HG03066 (cell line): ENCODE data around the gene WDFY2.
A peak's percentile ranks its signal among the peaks of the same experiment; 100 is the strongest.

Source experiments
- ATAC-seq: cut with Tn5 transposase; IDR thresholded peaks from one replicate; pipeline ENCODE4 v1.9.1; 2021; ENCODE audit warnings: low read depth; ENCODE audit not compliant: unreplicated experiment

Gene WDFY2

DNA sequence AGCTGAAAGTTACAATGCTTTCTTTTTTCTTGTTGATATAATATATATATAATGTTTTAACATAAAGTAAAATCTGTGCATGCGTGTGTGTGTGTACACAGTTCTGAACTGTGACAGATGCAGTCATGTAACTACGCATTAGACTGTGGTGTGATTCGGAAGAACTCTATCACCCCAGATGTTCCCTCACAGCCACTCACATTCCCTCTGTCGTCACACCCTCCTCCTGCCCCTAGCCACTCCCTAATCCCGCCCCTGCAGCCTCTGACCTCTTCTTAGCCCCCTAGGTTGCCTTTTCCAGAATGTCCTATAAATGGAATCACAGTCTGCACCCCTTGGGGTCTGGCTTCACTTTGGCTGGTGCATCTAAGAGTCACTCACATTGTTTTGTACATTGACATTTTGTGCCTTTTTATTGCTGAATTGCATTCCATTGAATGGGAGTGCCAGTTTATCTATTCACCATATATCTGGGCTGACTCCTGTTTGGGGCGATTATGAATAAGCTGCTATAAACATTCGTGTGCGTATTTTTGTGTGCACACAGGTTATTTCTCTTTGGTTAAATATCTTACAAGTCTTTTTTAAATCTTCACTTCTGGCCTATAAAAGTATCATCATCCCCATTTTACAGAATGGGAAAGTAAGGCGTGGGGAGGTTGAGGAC is 199.3 kb downstream of the WDFY2 start:
- ATAC-seq: no peak

DNA sequence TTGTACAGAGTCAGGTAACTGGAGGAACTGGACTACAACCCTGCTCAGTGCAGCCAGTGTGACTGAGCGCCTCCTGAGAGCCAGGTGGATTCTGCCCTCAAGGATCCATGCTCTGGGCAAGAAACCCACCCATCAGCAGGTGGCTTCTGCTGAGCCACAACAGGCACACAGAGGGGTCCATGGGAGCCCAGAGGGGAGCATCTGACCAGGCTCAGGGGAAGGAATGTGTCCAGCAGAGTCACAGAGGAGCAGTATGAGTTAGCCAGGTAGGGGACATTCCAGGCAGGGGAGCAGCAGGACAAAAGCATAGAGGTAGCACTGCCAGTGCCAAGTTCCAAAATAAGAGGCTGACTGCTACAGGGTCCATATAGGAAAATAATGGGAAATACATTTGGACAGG is 199.8 kb downstream of the WDFY2 start:
- ATAC-seq: no peak

DNA sequence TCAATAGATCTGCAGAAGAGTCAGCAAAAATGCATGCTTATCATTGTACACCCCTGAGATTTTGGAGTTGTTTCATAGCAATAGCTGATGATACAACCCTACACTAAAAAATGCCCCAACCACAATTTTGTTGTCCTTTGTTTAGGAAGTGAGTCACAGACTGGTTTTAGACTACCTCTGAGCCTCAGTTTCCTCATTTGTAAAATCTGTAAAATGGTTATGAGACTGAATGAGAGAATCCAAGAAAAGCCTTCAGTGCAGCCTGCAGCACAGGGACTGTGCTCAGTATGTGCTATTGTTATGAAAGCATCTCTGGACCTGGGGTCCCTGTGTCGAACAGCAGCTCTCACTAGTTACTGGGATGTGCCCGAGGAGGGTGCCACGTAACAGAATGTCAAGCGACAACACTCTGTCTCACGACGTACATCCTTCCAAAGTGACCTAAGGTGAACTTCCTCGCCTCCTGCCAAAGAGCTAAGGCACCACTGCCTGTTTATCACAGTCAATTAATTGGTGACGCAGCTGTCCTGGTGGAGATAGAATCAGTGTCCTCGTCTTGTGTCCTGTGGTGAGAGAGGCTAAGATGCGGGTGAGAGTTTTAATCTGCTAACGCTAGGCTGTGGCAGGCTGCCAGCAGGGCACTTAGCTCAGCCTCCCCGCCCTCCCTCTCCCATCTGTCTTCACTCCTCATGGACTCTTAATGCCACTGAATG is 201.6 kb downstream of the WDFY2 start:
- ATAC-seq: no peak

DNA sequence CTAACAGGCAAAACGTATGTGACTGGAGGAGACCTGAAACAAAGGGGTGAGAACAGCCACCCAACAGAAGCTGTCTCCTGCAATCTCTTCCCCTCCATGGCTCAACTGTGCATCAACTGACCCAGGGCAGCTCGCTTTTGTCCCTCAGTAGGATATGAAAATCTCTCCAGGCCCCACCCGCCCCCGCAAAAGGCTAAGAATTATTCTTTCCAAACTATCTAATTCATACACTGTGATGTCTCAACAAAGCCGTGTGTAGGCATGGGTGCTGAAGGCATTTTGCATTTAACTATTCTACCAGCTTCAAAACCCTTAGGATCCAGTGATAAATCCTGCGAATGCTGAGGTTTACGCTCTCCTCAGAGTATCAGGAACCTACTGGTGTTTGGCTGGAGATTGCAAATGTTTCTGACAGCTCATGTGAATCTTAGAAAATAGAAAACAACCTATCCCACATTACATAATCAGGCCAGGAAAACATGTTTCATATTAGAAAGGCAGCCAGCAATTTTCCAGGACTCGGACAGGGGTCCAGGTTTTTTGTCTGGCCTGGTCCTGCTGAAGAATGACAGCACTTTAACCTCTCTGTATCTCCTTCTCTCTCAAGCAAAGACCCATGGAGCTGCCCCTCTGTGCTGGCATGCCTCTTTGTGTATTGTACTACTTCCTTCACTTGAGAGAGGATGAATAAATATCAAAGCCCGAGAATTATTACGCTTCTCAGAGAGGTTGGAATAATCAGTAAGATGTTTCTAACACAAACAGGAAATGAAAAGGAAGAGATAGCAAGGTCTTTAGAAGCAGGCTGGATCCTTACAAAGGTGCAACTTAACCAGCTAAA is 202.4 kb downstream of the WDFY2 start:
- no peak for ATAC-seq

DNA sequence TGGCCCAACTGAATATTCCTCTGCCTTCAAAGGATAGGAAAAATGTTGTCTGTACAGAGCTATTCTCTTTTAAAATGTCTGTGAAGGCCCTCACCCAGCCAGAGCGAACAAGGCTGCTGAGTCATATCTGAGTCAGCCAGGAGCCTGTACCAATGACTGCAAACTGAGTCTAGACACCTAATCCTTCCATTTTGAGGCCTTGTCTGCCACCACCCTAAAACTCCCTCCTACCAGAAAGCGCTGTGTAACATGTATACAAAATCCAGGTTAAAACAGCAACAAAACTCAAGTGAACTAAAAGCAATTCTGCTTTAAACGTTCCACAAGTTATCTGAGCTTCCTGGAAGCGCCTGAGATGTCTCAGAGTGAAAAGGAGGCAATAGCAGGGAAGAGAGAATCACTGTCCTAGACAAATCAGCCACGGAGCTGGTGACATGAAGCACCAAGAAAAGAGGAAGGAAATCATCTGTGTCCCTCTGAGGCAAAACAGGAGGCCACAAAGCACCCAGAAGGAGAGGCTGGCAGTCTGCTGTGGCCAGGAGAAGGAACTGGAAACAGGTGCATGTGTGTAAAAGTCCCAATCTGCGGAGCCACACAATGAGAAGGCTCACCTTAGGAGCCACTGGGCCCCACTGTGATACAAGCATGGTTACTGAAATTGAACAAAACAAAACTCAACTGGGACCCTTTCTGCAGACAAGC is 209.5 kb downstream of the WDFY2 start:
- ATAC-seq: peak; percentile 52

DNA sequence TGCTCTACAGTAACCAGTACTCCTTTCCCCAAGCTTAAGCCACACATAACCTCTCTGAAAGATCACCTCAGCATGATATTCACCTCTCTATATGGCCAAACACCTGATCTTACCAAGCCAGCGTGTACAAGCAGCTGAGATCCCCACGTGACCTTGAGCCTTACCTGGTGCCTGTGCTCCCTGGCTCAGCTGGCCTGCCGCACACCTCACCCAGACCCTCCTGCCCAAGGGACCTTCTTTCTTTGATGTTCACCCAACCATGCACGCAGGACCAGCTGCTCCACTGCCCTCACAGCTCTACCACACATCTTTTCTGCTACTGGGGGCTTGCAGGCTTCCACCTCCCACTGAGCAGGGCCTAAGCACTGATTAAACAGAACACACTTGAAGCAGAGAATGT is 210.7 kb downstream of the WDFY2 start:
- no peak for ATAC-seq

DNA sequence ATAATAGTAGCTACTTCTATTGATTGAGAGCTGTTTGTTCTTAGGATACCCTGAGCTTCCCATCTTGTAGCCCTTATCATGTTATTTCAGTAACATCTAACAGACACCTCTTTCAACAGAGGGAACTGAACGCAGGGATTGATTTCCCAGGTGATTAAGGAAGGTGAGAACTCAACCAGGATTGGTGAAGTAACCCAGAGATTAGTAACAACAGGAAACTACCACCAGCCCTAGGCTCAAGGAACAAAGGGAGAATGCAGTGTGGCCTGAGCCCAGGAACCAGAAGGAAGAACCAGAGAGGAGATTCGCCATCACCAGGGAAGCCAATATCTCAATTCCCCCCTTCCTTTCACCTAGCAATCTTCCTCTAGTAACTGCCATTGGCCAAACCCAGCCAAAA is 211.2 kb downstream of the WDFY2 start:
- no peak for ATAC-seq

DNA sequence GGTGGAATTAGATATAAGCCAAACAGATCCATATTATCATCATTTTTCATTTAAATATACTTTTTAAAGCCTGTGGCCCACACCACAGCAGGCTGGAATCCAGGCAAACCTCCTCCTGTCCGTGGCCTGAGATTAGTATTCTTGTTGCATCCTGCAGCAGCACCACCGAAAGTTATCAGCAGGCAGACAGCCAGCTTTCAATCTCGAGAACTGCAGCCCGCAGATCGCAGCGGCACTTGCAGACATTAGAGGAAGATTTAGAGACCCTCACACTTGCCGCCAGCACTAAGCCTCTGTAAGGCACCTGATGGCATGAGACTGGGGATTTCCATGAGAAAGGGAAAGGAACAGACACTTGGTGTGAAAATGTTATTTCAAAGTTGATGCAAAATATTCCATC is 212.3 kb downstream of the WDFY2 start:
- ATAC-seq: no peak

DNA sequence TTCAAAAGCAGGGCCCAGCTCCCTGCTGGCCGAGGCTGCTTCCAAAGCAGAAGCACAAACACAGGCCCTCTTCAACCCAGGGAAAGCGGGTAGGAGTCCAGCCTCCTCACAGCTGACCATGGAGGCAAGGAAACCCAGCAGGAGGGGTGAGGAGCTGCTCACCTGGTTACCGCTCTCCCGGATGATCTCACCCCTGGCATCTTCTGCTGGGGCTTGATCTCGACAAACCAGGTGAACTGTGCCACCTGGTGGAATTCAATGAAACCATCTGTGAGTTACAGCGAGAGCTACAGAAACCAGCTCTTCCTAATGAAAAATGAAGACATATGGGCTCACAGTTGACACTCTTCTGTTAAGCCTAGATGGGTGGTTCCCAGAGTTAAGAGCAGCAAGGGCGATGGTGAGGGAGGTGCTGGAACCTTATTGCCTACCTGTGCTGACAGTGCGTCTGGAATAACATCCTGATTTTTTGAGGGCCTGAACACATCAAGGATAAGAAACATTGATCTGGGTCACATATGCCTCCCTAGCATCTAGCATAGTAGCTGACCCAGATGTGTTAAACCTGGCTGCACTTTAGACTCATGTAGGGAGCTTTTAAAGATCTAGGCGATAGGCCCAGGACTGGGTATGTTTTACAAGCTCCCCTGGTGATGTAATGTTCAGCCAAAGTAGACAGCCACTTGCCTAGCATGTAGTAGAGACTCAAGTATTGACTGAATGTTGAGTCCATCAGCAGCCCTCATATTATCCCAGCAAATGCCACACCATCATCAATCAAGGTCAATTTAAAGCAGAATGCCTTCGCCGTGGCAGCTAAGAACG is 213.6 kb downstream of the WDFY2 start:
- peak; percentile 43 for ATAC-seq

DNA sequence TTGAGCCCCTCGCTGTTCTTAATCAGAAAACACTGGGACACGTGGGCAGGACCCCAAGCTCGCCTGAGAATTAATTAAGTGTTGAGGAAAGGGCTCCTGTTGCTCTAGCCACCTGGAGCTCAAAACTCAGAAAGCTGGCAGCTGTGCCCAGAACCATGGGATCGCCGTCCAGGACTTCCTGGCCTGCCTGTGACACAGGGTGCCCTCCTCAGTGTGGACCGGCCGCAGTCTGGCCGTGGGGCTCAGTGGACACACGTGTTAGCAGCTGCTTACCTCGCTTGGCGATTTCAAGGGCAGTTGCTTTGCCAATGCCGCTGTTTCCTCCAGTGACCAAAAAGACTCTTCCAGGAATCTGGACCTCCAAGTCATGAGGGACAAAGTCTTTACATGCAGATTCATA is 215.0 kb downstream of the WDFY2 start:
- ATAC-seq: no peak

DNA sequence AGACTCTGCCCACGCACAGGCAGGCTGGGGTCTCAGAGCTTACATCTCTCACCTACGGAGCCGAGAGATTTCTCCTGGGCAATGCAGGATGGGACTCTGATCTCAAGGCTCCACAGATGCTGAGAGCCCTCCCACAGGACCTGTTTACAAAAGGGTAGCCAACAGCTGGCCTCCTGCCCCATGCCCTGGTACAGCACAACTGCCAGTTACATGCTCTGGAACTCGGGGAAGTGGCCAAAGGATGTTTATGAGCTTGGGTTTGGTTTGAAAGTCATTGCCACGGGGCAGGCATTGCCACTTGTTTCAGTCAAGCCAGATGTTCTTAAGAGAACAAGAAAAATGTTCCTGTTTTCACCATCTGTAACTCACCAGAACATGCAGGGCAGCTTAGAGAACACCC is 216.2 kb downstream of the WDFY2 start:
- ATAC-seq: no peak

DNA sequence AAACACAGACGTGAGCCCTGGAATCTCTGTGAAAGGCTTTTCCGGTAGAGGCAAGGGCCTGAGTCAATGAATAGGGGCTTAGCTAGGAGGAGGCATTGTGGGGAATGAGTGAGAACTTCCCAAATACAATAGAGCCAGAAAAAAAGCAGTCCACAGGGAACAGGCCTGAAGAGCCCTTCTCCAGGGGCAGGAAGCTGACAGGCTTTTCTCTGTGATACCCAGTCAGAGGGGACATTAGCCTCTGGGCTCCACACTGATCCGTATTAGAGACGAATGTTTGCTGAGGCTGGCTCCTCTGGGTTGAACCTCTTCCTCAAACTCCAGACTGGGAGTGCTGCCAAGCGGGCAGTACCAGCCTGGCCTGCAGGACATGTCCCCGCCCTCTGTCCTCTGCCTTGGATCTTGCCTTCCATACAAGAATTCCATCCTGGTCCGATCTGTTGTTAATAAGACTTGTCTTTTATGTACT is 217.4 kb downstream of the WDFY2 start:
- no peak for ATAC-seq

DNA sequence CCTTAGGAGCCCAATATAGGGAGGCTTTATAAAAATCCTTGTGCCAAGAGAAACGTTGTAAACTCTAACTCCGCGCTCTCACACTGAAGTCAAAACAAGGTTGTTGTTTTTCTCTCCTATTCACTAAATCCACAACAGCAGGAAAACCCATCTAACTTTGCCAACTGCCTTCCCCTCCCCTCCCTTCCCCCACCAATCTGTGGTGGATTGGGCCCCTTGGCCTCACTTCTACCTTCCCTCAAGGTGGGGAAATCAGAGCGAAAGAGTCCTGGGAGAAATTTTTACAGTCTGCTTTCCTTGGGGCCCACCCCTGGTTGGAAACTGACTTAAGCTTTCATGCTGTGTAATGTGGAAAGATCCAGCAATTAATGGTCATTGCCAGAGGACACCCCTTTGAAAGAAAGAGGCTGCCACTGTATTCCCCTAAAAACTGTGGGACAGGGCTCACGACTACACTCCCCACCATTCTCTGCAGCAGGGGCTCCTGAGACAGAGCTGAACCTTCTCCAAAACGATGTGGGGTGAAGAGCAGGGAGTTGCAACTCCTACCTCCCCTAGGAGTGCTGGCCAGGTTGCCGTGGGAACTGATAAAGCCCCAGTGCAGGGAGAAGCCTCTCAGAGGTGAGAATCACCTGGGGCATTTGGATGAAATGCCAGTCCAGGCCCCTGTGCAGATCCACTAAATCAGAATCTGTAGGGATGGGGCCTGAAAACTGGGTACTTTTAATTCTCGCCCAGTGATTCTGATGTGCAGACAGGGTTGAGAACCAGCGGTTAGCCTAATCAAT is 218.6 kb downstream of the WDFY2 start:
- ATAC-seq: no peak

DNA sequence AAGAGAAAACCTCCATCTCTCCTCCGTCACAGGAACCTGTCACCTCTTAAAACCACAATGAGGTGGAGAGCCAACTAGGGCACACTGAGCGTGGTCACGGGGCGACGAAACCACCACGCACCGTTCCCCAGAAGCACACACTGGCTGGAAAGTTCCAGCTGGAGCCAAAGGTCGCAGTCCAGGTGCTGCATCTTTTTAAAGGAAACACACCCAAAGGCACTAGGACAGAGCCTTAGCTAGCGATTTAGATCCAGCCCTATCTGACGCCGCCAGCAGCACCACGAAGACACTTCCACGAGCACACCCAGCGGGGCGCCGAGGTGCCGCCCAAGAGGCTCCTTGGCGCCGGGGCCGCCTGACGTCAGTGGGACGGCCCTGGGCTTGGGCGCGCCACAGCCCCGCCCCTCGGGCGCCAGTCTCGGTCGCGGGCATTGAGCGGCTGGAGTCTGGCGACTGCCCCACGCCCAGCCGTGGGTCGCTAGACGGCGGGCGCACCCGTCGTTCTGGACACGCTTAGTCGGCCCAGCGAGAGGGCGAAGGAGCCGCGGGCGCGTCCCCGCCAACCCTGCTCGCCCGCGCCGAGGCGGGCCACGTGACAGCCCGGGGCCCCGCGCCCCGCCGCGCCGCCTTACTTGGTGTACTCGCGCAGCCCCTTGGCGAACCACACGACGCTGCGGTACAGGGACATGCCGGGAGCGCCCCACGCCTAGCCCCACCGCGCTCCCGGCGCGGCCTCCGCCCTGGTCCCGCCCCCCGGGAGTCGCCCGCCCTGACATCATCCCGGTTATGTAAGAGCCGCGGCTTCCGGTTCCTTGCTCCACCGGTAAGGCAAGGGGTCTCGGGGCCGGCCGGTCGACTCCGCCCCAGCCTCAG is 219.4 kb downstream of the WDFY2 start, which contains the start of gene DHRS12:
TSS of gene DHRS12 (minus strand) at position 742 of the 873 bp plus-strand sequence. CDS start 4,504 bp downstream, outside the sequence.
- peak; percentile 84 for ATAC-seq

DNA sequence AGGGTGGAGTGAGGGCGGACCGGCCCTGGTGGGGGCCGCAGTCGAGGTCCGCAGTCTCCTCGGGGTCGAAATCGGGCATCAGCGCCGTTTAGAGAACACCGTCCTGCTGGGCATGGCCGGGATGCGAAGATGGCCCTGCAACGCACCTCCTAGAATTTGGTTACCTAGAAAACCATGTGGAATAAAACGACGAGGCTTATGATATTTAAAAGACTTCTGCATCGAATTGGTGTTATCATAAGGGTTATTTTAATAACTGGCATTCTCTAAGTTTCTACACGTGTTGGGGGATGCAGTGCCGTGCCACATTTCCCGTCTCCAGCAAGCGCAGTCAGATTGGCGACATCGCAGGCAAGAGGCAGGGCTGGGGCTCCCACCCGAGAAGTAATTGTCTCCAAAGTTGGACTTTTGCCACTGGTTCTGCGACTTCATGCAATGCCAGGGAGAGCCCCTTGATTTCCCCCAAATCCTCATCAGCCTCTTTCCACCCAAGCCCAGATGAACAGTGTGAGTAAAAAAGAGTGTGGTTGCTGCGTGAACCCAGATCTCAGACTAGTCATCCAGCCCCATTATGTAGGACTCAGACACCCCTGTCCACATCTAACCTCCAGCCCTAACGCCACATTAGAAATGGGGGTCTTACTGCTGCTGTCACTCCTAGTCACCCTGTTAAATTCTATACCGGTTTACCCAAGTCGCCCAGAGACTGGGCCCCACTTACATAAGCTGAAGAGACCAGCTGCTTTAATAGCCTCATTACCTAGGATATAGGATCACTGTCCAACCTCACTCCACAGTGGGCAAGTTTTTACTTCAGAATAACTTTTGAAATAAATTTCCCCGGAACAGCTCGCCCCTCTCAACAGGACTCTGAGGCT is 220.3 kb downstream of the WDFY2 start:
- no peak for ATAC-seq

DNA sequence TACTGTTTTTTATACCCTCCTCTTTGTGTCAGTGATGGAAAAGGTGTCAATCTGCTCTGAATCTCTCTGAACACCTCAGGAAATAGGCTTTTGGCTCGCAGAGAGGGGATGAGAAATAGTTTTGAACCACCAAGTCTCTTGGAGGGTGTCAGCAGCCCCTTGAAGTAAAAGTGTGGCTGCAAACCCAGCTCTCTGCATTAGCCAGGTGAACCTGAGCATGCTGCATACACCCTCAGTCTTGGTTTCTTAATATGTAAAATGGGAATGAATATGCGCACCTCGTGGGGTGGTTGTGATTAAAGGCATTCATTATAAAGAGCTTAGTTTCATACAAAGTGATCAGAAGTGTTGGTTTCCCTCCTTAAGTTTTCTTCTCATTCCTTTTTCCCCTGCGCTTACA is 221.1 kb downstream of the WDFY2 start:
- ATAC-seq: no peak

DNA sequence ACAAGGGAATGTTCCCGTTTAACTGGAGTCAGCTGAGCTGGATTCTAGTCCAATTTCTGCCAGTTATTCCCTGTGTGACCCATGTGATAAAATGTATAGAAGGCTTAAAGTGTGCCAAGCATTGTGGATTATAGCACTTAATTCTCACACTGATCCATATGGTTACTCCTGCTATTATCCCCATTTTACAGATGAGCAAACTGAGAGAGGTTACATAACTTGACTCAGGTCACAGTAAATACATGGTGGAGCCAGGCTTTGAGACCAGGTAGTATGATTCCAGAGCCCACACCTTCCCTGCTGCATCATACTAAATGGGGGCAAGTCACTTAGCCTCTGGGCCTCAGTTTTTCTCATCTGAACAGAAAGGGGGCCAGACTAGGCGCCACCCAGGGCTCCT is 221.7 kb downstream of the WDFY2 start:
- no peak for ATAC-seq
